HEK293 (cell line): Measurements from ENCODE around the gene OSBP2.

Experiments
- CTCF ChIA-PET: fragments of 350-600 bp; formaldehyde crosslinking; extraction: SDS; loops from one replicate; lab custom pipeline; 2021; ENCODE audit warnings: antibody characterized with exemption; lab: Yijun Ruan, JAX
- POLR2A ChIA-PET: fragments of 300-600 bp; formaldehyde crosslinking; extraction: SDS; loops from one replicate; lab custom pipeline; 2020; ENCODE audit warnings: antibody characterized with exemption, inconsistent platforms; lab: Yijun Ruan, JAX
- H3K27ac ChIP-seq: fragments of 200-500 bp; sonication (Bioruptor generic); 2 replicates; pipeline ENCODE4 v1.5.1; 2014; ENCODE audit warnings: low read depth, low read length, control low read depth, inconsistent platforms; ENCODE audit errors: extremely low read depth
- H3K36me3 ChIP-seq, 2 experiments: fragments of 200-500 bp in 1 of 2; sonication (Bioruptor generic) in 1 of 2; 1 replicate in 1 of 2; 2 replicates in 1 of 2; pipeline ENCODE4 v1.5.1; 2014 to 2017; ENCODE audit warnings: inconsistent platforms in 2 of 2, low read length in 2 of 2; ENCODE audit not compliant: control insufficient read depth in 2 of 2, insufficient read depth in 1 of 2
- H3K4me1 ChIP-seq: fragments of 200-500 bp; sonication (Bioruptor generic); 2 replicates; pipeline ENCODE4 v1.5.1; 2014; ENCODE audit warnings: mild to moderate bottlenecking, low read length, inconsistent platforms; ENCODE audit not compliant: control insufficient read depth, insufficient read depth
- H3K4me3 ChIP-seq: 2 replicates; pipeline ENCODE4 v1.5.1; 2011; ENCODE audit warnings: low read depth, mild to moderate bottlenecking, control low read depth, low read length, moderate library complexity
- H3K9me3 ChIP-seq: fragments of 200-500 bp; sonication (Bioruptor generic); 2 replicates; pipeline ENCODE4 v1.5.1; 2014; ENCODE audit warnings: low read depth, low read length, inconsistent platforms; ENCODE audit not compliant: control insufficient read depth, insufficient read depth
- GFI1B ChIP-seq: fragments of 450-650 bp; formaldehyde crosslinking; IDR thresholded peaks from 2 replicates; pipeline ENCODE4 v1.5.1; 2016; ENCODE audit warnings: missing biosample characterization, missing genetic modification characterization
- GLI4 ChIP-seq: fragments of 450-650 bp; formaldehyde crosslinking; IDR thresholded peaks from 2 replicates; pipeline ENCODE4 v1.5.1; 2016; ENCODE audit warnings: missing biosample characterization, missing genetic modification characterization
- MEIS1 ChIP-seq: sonication (generic); formaldehyde crosslinking; IDR thresholded peaks from 2 replicates; pipeline ENCODE4 v1.8.1; 2022; ENCODE audit warnings: missing genetic modification reagents, mild to moderate bottlenecking, borderline replicate concordance
- SETDB1 ChIP-seq: IDR thresholded peaks from one replicate; pipeline ENCODE4 v1.6.1; 2017; ENCODE audit warnings: mild to moderate bottlenecking, low read length, moderate library complexity, mixed read lengths; ENCODE audit not compliant: insufficient read length
- ZBTB20 ChIP-seq: fragments of 450-650 bp; formaldehyde crosslinking; IDR thresholded peaks from 2 replicates; pipeline ENCODE4 v1.5.1; 2016; ENCODE audit warnings: missing biosample characterization, missing genetic modification characterization
- ZBTB8A ChIP-seq: fragments of 450-650 bp; formaldehyde crosslinking; IDR thresholded peaks from 2 replicates; pipeline ENCODE4 v1.5.1; 2016; ENCODE audit warnings: missing biosample characterization, missing genetic modification characterization
- ZFP3 ChIP-seq: fragments of 450-650 bp; formaldehyde crosslinking; IDR thresholded peaks from 2 replicates; pipeline ENCODE4 v1.5.1; 2016; ENCODE audit warnings: low read depth, missing biosample characterization, missing genetic modification characterization
- ZNF266 ChIP-seq: fragments of 450-650 bp; formaldehyde crosslinking; IDR thresholded peaks from 2 replicates; pipeline ENCODE4 v1.5.1; 2016; ENCODE audit warnings: missing biosample characterization, missing genetic modification characterization, low read depth
- ZNF416 ChIP-seq: fragments of 450-650 bp; formaldehyde crosslinking; IDR thresholded peaks from 2 replicates; pipeline ENCODE4 v1.5.1; 2016; ENCODE audit warnings: missing biosample characterization, missing genetic modification characterization
- ZNF426 ChIP-seq: fragments of 450-650 bp; formaldehyde crosslinking; IDR thresholded peaks from 2 replicates; pipeline ENCODE4 v1.5.1; 2017; ENCODE audit warnings: missing biosample characterization, missing genetic modification characterization, mild to moderate bottlenecking, inconsistent platforms, moderate library complexity
- ZNF473 ChIP-seq: fragments of 450-650 bp; formaldehyde crosslinking; IDR thresholded peaks from 2 replicates; pipeline ENCODE4 v1.5.1; 2017; ENCODE audit warnings: missing biosample characterization, missing genetic modification characterization
- ZNF521 ChIP-seq: fragments of 450-650 bp; formaldehyde crosslinking; IDR thresholded peaks from 2 replicates; pipeline ENCODE4 v1.5.1; 2017; ENCODE audit warnings: missing biosample characterization, mild to moderate bottlenecking, missing genetic modification characterization
- ZNF791 ChIP-seq: fragments of 450-650 bp; formaldehyde crosslinking; IDR thresholded peaks from 2 replicates; pipeline ENCODE4 v1.5.1; 2016; ENCODE audit warnings: missing biosample characterization, missing genetic modification characterization
- ZSCAN16 ChIP-seq: fragments of 450-650 bp; formaldehyde crosslinking; IDR thresholded peaks from 2 replicates; pipeline ENCODE4 v1.5.1; 2016; ENCODE audit warnings: missing biosample characterization, missing genetic modification characterization
- TF ChIP-seq, protein P1 (sequence below): fragments of 450-650 bp; formaldehyde crosslinking; IDR thresholded peaks from 2 replicates; pipeline ENCODE4 v1.5.1; 2016; ENCODE audit warnings: missing biosample characterization, missing genetic modification characterization
- TF ChIP-seq, protein P2 (sequence below): fragments of 450-650 bp; IDR thresholded peaks from 2 replicates; pipeline ENCODE4 v1.5.1; 2018; ENCODE audit warnings: missing biosample characterization, missing genetic modification characterization
- TF ChIP-seq, protein P3 (sequence below): fragments of 450-650 bp; formaldehyde crosslinking; conservative IDR thresholded peaks from 2 replicates; pipeline ENCODE4 v1.5.1; 2016; ENCODE audit warnings: low read depth, missing biosample characterization, missing genetic modification characterization

The OSBP2 gene

DNA sequence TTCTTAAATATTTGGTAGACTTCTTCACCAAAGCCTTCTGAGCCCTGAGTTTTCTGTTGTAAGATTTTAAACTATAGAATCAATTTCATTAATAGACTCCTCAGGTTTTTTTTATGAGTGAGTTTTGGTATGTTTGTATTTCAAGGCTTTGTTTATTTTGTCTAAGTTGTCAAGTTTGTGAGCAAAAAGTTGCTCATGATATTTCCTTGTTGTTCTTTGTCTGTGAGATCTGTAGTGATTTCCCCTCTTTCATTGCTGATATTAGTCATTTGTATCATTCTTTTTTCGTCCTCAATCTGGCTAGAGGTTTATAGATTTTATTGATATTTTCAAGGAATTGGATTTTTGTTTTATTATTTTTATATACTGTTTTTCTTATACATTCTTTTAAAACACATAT lies 152.9 kb downstream of the OSBP2 start:
- TF ChIP-seq ZBTB20 (tag by site-specific recombination) (no peak), SETDB1 (peak; percentile 58)
- POLR2A ChIA-PET = no interaction called here
- no peaks in the 10 kb centered on the region for H3K4me1 ChIP-seq
- no peak overlapping the region for H3K27ac ChIP-seq
- CTCF ChIA-PET = interaction anchor here (0.6 kb wide), 1 partner anchor 211 kb away, joined by 3 read pairs; no protein-coding TSS in a partner anchor
- H3K36me3 ChIP-seq = no peaks in the 10 kb centered on the region; a peak in 1 of 3 replicates
- no peak overlapping the region for H3K4me3 ChIP-seq
- H3K9me3 ChIP-seq = no peaks in the 10 kb centered on the region

DNA sequence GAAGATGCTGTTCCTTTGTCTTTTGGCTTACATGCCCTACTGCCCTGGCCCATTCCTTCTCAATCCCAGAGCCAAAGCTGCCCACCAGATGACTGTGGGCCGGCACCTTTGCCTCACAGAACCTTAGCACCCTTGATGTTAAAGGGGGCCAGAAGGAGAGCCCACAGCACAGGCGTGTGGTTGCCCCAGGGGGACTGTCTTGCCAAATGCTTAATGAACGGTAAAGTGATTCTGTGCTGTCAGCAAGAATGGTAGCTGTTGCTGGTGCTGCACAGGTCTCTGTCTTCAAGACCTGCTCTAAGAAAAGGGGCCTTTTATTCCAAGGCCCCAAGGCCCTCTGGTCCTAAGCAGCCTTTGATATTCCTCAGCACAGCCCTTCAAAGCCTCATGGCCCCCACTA lies 160.6 kb downstream of the OSBP2 start:
- H3K9me3 ChIP-seq = no peaks in the 10 kb centered on the region
- H3K36me3 ChIP-seq = no peaks in the 10 kb centered on the region
- no peak overlapping the region for H3K27ac ChIP-seq
- H3K4me1 ChIP-seq = no peaks in the 10 kb centered on the region
- CTCF ChIA-PET = no interaction called here
- TF ChIP-seq ZNF266 (tag by site-specific recombination) = no peak
- TF ChIP-seq, protein P1, sequence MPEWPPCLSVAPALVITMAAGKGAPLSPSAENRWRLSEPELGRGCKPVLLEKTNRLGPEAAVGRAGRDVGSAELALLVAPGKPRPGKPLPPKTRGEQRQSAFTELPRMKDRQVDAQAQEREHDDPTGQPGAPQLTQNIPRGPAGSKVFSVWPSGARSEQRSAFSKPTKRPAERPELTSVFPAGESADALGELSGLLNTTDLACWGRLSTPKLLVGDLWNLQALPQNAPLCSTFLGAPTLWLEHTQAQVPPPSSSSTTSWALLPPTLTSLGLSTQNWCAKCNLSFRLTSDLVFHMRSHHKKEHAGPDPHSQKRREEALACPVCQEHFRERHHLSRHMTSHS (tag by site-specific recombination) = no peak
- TF ChIP-seq, protein P2, sequence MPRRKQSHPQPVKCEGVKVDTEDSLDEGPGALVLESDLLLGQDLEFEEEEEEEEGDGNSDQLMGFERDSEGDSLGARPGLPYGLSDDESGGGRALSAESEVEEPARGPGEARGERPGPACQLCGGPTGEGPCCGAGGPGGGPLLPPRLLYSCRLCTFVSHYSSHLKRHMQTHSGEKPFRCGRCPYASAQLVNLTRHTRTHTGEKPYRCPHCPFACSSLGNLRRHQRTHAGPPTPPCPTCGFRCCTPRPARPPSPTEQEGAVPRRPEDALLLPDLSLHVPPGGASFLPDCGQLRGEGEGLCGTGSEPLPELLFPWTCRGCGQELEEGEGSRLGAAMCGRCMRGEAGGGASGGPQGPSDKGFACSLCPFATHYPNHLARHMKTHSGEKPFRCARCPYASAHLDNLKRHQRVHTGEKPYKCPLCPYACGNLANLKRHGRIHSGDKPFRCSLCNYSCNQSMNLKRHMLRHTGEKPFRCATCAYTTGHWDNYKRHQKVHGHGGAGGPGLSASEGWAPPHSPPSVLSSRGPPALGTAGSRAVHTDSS (tag by site-specific recombination) = no peak
- TF ChIP-seq, all 188 proteins: peak for 0
- POLR2A ChIA-PET = no interaction called here
- H3K4me3 ChIP-seq = no peak overlapping the region

DNA sequence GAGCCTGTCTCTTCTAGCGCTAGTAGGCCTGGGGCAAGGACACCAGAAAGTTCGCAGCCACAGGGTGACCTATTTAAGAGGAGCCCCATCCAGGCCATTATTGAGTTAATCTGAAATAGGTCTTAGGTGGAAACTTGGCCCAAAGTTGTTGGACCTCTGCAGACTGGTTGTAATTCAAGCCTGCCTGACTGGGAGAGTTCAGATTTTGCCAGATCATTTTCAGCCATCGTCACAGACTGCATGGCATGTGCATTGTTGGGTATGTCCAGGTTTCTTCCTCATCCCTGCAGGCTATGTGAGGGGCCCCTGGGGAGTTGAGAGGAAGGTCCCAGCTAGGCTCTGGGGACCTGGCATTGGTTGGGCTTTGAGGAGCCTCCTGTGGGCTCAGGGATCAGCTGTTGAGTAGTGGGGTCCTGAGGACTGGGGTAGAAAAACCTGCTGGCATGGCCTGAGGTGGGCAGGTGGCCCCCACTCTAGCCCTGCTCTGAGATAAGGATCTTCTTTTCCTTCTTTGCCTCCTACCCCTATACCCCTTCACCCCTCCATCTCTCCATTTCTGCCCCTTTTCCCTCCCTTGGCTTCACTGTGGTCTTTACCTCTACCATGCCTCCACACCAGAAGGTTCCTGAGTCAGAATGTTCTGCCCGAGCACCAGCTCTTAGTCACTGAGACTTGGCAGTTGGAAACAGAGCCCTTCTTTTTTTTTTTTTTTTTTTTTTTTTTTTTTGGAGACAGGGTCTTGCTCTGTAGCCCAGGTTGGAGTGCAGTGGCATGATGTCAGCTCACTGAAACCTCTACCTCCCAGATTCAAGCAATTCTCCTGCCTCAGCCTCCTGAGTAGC lies 161.2 kb downstream of the OSBP2 start:
- CTCF ChIA-PET = interaction anchor here (1.6 kb wide), 1 partner anchor 65 kb away, joined by 4 read pairs; no protein-coding TSS in a partner anchor
- no peak overlapping the region for H3K27ac ChIP-seq
- no peaks in the 10 kb centered on the region for H3K4me1 ChIP-seq
- no peak overlapping the region for H3K4me3 ChIP-seq
- no peak for TF ChIP-seq GLI4 (tag by site-specific recombination)
- TF ChIP-seq ZNF791 (tag by site-specific recombination) = no peak
- TF ChIP-seq ZBTB8A (tag by site-specific recombination) = no peak
- TF ChIP-seq, all 188 proteins: peak for 0
- Histone ChIP-seq H3K9me3 (no peaks in the 10 kb centered on the region), H3K36me3 (no peaks in the 10 kb centered on the region)
- POLR2A ChIA-PET = no interaction called here

DNA sequence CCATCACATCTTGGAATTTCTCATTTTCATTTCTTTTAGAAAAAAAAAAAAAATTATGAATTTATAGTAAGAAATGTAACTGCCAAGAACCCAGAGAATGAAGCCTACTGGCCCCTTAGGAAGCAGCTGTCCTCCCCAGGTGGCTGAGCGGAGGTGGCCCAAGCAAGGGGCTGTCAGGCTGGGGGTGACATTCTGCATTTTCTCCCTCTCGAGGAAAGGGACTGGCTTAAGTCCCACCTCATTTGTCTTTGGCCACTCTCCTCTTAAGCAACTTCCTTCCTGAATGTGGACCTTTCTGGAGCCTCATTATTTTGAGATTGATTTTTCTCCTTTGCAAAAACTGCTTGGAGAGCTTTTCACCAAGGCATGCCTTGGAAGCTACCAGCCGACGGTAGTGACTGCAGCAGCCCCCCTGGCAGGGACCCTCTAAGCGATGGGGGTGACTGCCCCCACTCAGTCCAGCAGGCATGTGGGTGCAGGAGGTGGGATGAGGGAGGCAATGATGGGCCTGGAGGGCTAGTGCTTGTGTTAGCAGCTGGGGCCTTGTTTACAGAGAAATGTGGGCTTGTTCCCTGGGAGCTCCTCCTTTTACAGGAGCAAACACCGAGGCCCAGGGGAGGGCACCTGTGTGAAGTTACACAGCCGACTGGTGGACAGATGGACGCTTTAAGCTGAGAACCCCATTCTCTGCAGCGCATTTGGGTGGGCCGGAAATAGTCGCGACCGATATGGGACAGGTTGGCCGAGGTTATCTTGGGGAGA lies 162.2 kb downstream of the OSBP2 start:
- Histone ChIP-seq H3K4me1 (no peaks in the 10 kb centered on the region), H3K4me3 (no peak overlapping the region), H3K36me3 (no peaks in the 10 kb centered on the region), H3K27ac (no peak overlapping the region), H3K9me3 (no peaks in the 10 kb centered on the region)
- ChIA-PET CTCF (interaction anchor here (0.7 to 1.6 kb wide), 3 partner anchors 40 to 94 kb away, joined by 4 read pairs; no protein-coding TSS in a partner anchor), POLR2A (no interaction called here)
- TF ChIP-seq GFI1B (tag by site-specific recombination) (no peak), ZBTB20 (tag by site-specific recombination) (no peak), ZFP3 (tag by site-specific recombination) (no peak), MEIS1 (CRISPR knock-in tag) (no peak), ZNF416 (tag by site-specific recombination) (no peak), ZNF473 (tag by site-specific recombination) (no peak), ZNF426 (no peak), ZSCAN16 (tag by site-specific recombination) (no peak), ZNF521 (tag by site-specific recombination) (no peak)
- TF ChIP-seq, protein P3, sequence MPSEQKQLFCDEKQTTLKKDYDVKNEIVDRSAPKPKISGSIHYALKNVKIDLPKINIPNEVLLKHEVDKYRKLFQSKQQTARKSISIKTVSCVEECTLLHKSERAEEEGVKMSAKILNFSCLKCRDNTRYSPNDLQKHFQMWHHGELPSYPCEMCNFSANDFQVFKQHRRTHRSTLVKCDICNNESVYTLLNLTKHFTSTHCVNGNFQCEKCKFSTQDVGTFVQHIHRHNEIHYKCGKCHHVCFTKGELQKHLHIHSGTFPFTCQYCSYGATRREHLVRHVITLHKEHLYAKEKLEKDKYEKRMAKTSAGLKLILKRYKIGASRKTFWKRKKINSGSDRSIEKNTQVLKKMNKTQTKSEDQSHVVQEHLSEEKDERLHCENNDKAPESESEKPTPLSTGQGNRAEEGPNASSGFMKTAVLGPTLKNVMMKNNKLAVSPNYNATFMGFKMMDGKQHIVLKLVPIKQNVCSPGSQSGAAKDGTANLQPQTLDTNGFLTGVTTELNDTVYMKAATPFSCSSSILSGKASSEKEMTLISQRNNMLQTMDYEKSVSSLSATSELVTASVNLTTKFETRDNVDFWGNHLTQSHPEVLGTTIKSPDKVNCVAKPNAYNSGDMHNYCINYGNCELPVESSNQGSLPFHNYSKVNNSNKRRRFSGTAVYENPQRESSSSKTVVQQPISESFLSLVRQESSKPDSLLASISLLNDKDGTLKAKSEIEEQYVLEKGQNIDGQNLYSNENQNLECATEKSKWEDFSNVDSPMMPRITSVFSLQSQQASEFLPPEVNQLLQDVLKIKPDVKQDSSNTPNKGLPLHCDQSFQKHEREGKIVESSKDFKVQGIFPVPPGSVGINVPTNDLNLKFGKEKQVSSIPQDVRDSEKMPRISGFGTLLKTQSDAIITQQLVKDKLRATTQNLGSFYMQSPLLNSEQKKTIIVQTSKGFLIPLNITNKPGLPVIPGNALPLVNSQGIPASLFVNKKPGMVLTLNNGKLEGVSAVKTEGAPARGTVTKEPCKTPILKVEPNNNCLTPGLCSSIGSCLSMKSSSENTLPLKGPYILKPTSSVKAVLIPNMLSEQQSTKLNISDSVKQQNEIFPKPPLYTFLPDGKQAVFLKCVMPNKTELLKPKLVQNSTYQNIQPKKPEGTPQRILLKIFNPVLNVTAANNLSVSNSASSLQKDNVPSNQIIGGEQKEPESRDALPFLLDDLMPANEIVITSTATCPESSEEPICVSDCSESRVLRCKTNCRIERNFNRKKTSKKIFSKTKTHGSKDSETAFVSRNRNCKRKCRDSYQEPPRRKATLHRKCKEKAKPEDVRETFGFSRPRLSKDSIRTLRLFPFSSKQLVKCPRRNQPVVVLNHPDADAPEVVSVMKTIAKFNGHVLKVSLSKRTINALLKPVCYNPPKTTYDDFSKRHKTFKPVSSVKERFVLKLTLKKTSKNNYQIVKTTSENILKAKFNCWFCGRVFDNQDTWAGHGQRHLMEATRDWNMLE (tag by site-specific recombination) = no peak
